Naive B cell (primary cell): ENCODE data around the gene KIF18A. TPM values are rescaled to one million over a fixed set of nuclear protein-coding genes. Genes with fewer than 3 reads are reported as not detected.

Source experiments
- ATAC-seq, 2 donors: fragments of 150-1000 bp; cut with Tn5 transposase; 2 replicates each; pipeline ENCODE4 v1.10.0; 2021; ENCODE audit warnings: low read depth in 2 of 2, mild to moderate bottlenecking in 2 of 2, moderate library complexity in 2 of 2
- DNase-seq: peaks from one replicate; pipeline ENCODE4 v3.0.0; 2022
- H3K27ac Mint-ChIP-seq, 6 donors: one replicate each; pipeline ENCODE4 v1.8.0; 2020 to 2022; ENCODE audit warnings: mild to moderate bottlenecking in 6 of 6, mixed read lengths in 6 of 6, moderate library complexity in 5 of 6, inconsistent platforms in 2 of 6
- H3K27me3 Mint-ChIP-seq, 3 donors: one replicate each; pipeline ENCODE4 v1.8.0; 2021 to 2022; ENCODE audit warnings: mixed read lengths in 3 of 3, mild to moderate bottlenecking in 1 of 3
- H3K36me3 Mint-ChIP-seq, 2 donors: one replicate each; pipeline ENCODE4 v1.8.0; 2020 to 2022; ENCODE audit warnings: mixed read lengths in 2 of 2, inconsistent platforms in 1 of 2, mild to moderate bottlenecking in 1 of 2
- H3K4me1 Mint-ChIP-seq, 3 donors: one replicate each; pipeline ENCODE4 v1.8.0; 2020 to 2022; ENCODE audit warnings: mixed read lengths in 3 of 3, inconsistent platforms in 1 of 3, mild to moderate bottlenecking in 1 of 3, moderate library complexity in 1 of 3
- H3K4me3 Mint-ChIP-seq, 8 donors: one replicate each; pipeline ENCODE4 v1.8.0; 2020 to 2022; ENCODE audit warnings: mild to moderate bottlenecking in 8 of 8, mixed read lengths in 8 of 8, moderate library complexity in 8 of 8, inconsistent platforms in 2 of 8
- H3K9me3 Mint-ChIP-seq, 7 donors: one replicate each; pipeline ENCODE4 v1.8.0; 2020 to 2022; ENCODE audit warnings: mixed read lengths in 7 of 7, mild to moderate bottlenecking in 5 of 7, inconsistent platforms in 2 of 7, moderate library complexity in 1 of 7
- polyA plus RNA-seq, 6 donors: library from polyadenylated mRNA; unstranded; fragments of 300-500 nt; fragmentation: Illumina TruSeq; gene quantifications; one replicate each; pipeline ENCODE4 v1.2.3, GENCODE V29; 2021; ENCODE audit warnings: low read depth in 6 of 6

Gene KIF18A
- polyA plus RNA-seq, 6 donors from 2014 or later: 0.84 to 3.8 (median 1.6) TPM; not detected in 1

DNA sequence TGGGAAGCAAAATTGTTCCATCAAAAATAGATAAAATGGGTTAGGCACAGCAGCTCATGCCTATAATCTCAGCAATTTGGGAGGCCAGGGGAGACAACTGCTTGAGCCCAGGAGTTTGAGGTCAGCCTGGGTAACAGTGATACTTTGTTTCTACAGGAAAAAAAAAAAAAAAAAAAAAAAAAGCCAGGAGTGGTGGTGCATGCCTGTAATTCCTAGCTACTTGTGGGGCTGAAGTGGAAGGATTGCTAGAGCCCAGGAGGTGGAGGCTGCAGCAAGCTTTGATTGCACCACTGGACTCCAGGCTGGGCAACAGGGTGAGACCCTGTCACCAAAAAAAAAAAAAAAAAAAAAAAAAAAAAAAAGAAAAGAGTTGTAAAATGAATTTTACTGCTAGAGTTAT lies 49.6 kb downstream of the KIF18A start:
- Mint-ChIP-seq H3K36me3 (no peaks in the 10 kb centered on the region), H3K27ac (no peak overlapping the region), H3K9me3 (no peaks in the 10 kb centered on the region), H3K27me3 (no peaks in the 10 kb centered on the region), H3K4me1 (no peaks in the 10 kb centered on the region), H3K4me3 (no peak overlapping the region)
- ATAC-seq (no peak), DNase-seq (no peak)

DNA sequence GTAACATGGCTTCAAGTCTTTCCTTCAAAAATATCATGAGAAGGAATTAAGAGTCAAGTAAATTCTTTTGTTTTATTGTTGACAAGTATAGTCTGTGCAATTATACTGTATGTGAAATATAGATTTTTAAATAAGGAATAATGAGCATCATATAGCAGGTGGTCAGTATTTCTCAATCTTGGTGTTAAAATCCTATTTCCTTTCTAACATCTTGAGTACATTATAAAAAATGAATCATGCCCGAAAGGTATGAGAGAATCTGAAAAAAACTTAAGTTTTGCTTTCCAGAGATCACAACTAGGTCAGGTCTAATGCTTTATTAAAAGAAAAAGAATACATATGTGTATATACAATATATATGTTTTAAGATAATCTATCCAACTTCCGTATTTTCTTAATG lies 53.1 kb downstream of the KIF18A start:
- Mint-ChIP-seq H3K27ac (no peak overlapping the region), H3K9me3 (no peaks in the 10 kb centered on the region), H3K36me3 (no peaks in the 10 kb centered on the region), H3K4me1 (no peaks in the 10 kb centered on the region), H3K27me3 (no peaks in the 10 kb centered on the region), H3K4me3 (no peak overlapping the region)
- DNase-seq (no peak), ATAC-seq (no peak)

DNA sequence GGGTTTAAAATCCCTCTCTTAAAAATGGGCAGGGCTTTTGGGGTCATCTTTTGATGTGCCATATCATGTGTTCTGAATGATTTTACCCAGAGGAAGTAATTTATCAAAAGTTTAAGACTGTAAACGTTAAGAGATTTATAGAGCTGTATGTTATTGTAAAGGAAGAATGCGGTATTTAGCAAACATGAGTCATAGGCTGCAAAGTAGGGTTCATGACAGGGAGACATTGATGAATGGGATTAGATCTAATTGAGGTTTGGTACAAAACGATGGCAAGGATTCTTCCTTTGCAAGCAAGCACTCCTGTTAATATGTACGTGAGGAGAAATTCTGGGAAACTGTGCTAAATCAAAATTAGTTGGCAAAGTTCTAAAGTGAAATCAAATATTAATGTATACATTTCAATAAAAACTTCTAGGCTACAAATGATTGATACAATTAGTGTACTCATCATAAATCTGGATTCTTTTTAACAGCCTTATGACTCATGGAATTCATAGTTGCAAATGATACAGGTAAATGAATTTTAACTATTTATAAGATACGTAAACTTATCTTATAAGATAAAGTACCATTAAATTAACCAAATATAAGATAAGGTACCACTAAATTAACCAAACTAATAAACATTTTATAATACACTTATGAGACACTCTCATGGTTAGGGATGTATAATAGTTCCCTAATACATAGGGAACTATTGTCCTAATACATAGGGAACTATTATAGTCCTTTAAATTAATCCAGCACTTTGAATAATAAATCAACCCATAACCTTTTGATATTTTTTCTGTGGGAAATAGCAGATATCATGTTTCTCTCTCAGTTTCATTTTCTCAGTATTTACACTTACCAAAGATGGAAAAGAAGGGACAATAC lies 58.4 kb downstream of the KIF18A start:
- no peak for DNase-seq
- peaks cover 0 to 2% (median 0%) of the 10 kb centered on the region in 7 donors for H3K9me3 Mint-ChIP-seq
- no peaks in the 10 kb centered on the region for H3K27me3 Mint-ChIP-seq
- H3K4me1 Mint-ChIP-seq: no peaks in the 10 kb centered on the region
- no peak overlapping the region for H3K4me3 Mint-ChIP-seq
- ATAC-seq: no peak
- H3K36me3 Mint-ChIP-seq: no peaks in the 10 kb centered on the region
- no peak overlapping the region for H3K27ac Mint-ChIP-seq

DNA sequence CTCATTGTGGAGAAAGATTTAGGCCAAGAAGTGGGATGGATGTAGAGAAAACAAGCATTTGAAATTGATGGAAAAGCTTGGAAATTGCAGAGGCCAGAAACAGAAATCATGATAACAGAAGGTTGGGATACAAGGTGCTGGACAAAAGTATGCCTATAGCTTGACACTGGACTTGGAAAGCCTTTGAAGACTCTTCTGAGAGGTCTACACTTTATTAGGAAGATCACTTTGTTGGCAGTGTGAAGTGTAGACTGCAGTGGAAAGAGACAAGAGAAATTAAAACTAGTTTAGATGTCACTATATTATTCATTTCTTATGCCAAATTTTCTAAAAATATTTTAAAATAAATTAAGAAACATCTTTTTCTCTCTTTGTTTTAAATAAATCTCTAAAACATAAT lies 59.1 kb downstream of the KIF18A start:
- ATAC-seq (no peak), DNase-seq (no peak)
- no peak overlapping the region for H3K4me3 Mint-ChIP-seq
- no peaks in the 10 kb centered on the region for H3K27me3 Mint-ChIP-seq
- H3K27ac Mint-ChIP-seq: no peak overlapping the region
- no peaks in the 10 kb centered on the region for H3K36me3 Mint-ChIP-seq
- peaks cover 0 to 2% (median 0%) of the 10 kb centered on the region in 7 donors for H3K9me3 Mint-ChIP-seq
- H3K4me1 Mint-ChIP-seq: no peaks in the 10 kb centered on the region

DNA sequence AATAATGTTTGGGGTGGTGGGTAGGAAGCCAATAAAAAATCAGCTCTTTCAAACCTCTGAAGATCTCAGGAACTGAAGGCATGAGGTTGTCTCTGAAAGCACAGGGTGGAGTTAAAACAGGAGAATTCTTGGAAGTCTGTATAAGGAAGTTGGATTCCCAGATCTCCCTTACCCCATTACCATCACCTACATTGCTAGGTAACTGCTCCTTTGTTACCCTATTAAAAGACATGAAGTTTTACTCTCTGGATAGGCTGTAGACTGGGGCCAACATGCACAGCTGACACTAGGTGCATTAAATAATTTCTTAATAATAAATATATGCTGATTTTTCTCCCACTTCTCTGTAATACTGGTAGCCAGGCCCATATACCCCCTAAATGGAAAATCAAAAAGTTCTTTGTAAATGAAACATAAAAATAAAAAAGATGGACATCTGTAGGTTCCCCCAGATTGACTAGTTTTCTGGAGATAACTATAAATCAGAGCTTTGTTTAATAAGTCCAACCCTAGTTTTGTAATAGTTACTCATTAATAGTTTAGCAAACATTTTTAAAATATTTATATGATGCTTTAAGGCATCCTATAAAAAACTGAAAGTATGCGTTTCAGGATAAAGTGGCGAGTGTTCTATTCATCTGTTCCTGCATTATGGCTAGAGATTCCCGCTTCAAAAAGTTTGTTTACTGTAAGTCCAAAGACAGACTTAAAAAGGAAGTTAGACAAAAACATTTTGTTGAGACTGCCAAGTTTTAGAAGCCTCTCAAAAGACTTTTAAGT lies 63.8 kb downstream of the KIF18A start:
- peaks cover 0 to 2% (median 0%) of the 10 kb centered on the region in 7 donors for H3K9me3 Mint-ChIP-seq
- H3K27ac Mint-ChIP-seq: no peak overlapping the region
- no peaks in the 10 kb centered on the region for H3K36me3 Mint-ChIP-seq
- ATAC-seq: no peak
- H3K4me3 Mint-ChIP-seq: no peak overlapping the region
- no peaks in the 10 kb centered on the region for H3K27me3 Mint-ChIP-seq
- DNase-seq: no peak
- H3K4me1 Mint-ChIP-seq: no peaks in the 10 kb centered on the region

DNA sequence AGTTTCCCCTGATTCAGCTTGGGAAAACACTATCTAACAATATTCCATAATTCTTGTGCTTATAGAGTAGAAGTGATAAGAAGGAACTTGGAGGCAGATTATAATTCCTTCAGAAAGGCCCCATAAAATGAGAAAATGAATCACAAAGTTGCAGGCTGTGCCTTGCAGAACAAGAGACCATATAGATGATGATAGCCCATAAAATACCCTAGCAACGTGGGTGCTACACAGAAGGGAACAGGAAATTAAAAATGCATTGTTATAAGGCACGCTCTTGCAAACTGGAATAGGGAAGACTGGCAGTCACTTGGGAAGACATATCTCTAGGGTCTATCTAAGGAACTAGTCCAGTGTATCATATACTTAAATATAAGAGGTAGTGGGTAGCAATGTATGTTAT lies 67.6 kb downstream of the KIF18A start:
- H3K36me3 Mint-ChIP-seq: no peaks in the 10 kb centered on the region
- H3K27ac Mint-ChIP-seq: no peak overlapping the region
- no peaks in the 10 kb centered on the region for H3K27me3 Mint-ChIP-seq
- H3K4me3 Mint-ChIP-seq: no peak overlapping the region
- DNase-seq (no peak), ATAC-seq (no peak)
- no peaks in the 10 kb centered on the region for H3K9me3 Mint-ChIP-seq
- H3K4me1 Mint-ChIP-seq: no peaks in the 10 kb centered on the region

DNA sequence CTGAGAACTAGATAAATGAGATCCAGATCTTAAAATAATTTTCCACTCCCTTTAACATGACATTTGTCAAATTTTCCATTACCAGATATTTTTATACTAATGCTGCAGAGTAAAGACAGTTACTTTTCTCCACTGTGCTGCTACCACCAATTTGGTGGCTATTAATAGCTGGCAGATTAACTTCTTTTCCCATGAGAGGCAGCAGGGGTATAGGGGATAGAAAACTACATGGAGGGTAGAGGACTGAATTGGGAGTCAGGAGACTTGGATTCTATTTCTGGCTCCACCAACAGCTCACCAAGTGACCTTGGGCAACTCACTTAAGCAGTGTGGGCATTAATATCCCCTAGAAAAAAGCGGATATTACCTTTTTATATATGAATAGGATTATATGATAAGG lies 69.2 kb downstream of the KIF18A start:
- Mint-ChIP-seq H3K9me3 (no peaks in the 10 kb centered on the region), H3K4me1 (no peaks in the 10 kb centered on the region), H3K36me3 (no peaks in the 10 kb centered on the region), H3K27ac (peak overlapping the region in 1 of 6 donors; percentile 9), H3K4me3 (no peak overlapping the region), H3K27me3 (no peaks in the 10 kb centered on the region)
- DNase-seq (no peak), ATAC-seq (no peak)

DNA sequence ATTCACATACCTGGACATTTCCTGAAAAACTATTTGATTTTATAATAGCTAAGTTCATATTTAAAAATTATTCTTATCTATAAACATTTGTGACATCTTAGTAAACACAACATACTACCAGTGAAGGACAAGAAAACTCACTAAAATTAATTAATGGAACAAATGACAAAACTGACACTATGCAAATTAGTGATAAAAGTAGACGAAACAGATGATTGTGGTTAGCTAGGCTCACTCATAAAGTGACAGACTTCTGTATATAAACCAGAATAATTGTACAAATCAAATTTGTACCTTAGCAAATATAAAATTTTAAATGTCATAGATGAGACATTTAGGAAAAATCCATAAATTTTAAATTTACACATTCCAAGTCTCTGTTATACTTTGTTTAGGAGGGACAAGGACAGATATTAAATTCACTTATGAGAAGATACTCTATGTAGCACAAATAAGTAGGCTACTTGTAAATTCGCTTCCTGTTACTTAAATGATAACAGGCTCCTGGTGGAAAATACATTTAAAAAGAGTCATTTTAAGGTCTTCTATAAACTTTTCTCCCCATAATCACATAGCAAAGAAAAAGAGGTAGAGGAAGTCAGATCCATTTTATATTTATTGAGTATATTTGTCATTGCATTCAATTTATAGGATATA lies 81.2 kb downstream of the KIF18A start:
- H3K4me3 Mint-ChIP-seq: no peak overlapping the region
- H3K4me1 Mint-ChIP-seq: peaks cover 2 to 14% (median 7%) of the 10 kb centered on the region in 3 donors
- peaks cover 3 to 8% of the 10 kb centered on the region in 2 donors for H3K36me3 Mint-ChIP-seq
- H3K27ac Mint-ChIP-seq: no peak overlapping the region
- ATAC-seq (no peak), DNase-seq (no peak)
- no peaks in the 10 kb centered on the region for H3K27me3 Mint-ChIP-seq
- peaks cover 0 to 3% (median 0%) of the 10 kb centered on the region in 7 donors for H3K9me3 Mint-ChIP-seq

DNA sequence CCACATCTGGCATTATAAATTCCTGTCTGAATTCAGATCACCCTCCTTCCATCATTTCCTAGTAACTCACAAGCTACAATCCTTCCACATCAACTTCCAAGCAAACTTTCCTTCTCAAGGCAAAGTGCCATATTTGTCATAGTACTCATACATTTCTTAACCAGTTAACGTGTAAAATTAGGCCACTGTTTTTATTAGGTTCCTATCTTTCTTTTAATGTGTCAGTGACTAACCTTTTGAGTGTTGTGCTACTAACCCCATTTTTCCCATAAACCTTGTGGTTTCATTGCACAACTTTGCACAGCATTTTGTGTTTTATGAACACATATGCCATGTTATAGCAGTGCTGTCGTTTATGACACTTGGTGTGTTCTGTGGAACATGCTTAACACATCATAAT lies 90.1 kb downstream of the KIF18A start:
- Mint-ChIP-seq H3K4me3 (no peak overlapping the region), H3K4me1 (no peaks in the 10 kb centered on the region), H3K27ac (no peak overlapping the region), H3K9me3 (no peaks in the 10 kb centered on the region), H3K27me3 (no peaks in the 10 kb centered on the region), H3K36me3 (no peaks in the 10 kb centered on the region)
- ATAC-seq: no peak
- no peak for DNase-seq

DNA sequence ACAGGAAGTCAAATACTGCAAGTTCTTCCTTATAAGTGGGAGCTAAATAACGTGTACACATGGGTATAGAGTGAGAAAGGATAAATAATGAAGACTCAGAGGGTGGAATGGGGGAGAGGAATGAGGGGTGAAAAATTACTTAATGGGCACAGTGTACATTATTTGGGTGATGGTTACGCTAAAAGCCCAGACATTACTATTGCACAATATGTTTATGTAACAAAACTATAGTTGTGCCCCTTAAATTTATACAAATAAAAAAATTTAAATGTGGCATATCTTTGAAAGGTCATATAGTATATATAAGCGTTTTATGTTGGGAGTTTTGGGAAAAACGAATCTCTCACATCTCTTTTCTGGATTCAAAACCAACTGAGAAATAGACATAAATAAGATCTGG lies 96.1 kb downstream of the KIF18A start:
- Mint-ChIP-seq H3K27me3 (no peaks in the 10 kb centered on the region), H3K9me3 (no peaks in the 10 kb centered on the region), H3K36me3 (no peaks in the 10 kb centered on the region), H3K4me3 (no peak overlapping the region), H3K27ac (peak overlapping the region in 1 of 6 donors; percentile 62), H3K4me1 (no peaks in the 10 kb centered on the region)
- ATAC-seq (no peak), DNase-seq (no peak)

DNA sequence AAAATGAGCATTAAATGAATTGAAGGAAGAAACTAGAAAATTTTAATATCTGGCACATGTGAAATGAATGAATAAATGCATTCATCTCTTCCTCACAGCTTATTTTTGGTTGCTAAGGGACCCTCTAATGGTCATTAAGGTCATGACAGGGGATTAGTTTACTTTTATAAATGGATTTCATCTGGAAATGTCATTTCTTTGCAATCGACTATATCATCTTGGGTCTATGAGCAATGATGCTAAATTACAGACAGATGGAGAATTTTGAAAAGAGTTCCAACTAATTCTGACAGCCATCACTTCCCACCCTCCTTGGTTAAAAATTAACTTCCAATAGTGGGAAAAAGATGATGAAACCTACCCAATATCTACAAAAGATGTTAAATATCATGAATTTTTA lies 98.0 kb downstream of the KIF18A start:
- no peak for DNase-seq
- H3K4me1 Mint-ChIP-seq: no peaks in the 10 kb centered on the region
- no peak for ATAC-seq
- H3K27ac Mint-ChIP-seq: no peak overlapping the region
- H3K36me3 Mint-ChIP-seq: no peaks in the 10 kb centered on the region
- H3K4me3 Mint-ChIP-seq: no peak overlapping the region
- no peaks in the 10 kb centered on the region for H3K27me3 Mint-ChIP-seq
- peaks cover 0 to 1% (median 0%) of the 10 kb centered on the region in 7 donors for H3K9me3 Mint-ChIP-seq

DNA sequence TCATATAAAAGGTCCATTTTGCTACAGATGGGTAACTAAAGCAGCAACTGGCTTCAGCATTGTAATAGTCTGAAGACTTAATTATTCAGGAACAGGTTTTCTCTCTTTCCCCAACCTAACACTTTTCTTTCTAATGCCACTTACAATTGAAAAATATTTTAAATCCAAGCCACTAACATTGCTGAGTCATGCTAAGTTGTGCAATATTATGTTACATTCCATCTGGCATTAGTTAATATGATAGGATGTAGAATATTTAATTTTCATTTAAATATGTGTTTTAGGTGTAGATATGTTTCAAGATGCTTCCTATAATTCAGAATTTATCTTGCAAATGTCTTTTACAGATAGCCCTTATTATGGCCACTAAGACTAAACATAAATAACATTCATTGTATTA lies 98.6 kb downstream of the KIF18A start:
- no peaks in the 10 kb centered on the region for H3K27me3 Mint-ChIP-seq
- ATAC-seq (no peak), DNase-seq (no peak)
- H3K4me1 Mint-ChIP-seq: no peaks in the 10 kb centered on the region
- H3K36me3 Mint-ChIP-seq: no peaks in the 10 kb centered on the region
- H3K4me3 Mint-ChIP-seq: no peak overlapping the region
- H3K9me3 Mint-ChIP-seq: peaks cover 0 to 6% (median 3%) of the 10 kb centered on the region in 7 donors
- no peak overlapping the region for H3K27ac Mint-ChIP-seq

DNA sequence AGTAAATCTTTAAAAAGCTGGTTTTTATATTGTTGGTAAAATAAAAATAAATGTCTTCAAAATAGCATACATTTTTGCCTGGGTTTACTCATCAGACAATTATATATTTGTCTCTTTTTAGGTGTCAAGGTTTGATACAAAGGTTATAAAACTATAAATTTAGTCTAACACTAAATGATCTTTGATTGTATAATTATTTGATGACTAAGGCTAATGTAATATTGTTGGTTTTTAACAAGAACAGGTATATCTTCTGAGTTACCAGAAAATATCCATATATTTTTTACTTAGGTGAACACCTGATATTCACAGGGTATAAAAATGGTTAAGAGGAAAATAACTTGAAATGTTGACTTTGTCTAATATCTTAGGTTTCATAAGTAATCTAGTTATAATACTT lies 104.3 kb downstream of the KIF18A start:
- Mint-ChIP-seq H3K4me1 (no peaks in the 10 kb centered on the region), H3K27ac (no peak overlapping the region), H3K9me3 (peaks cover 11 to 57% (median 43%) of the 10 kb centered on the region in 7 donors)

More for the DNA sequence above, 104.3 kb downstream of the KIF18A start:
- no peak for ATAC-seq
- Mint-ChIP-seq H3K4me3 (no peak overlapping the region), H3K27me3 (no peaks in the 10 kb centered on the region), H3K36me3 (peaks cover 9 to 23% of the 10 kb centered on the region in 2 donors)
- DNase-seq: no peak
